Heart left ventricle (tissue), 13 donors: Measurements from ENCODE around the gene ENOPH1.

ENCODE experiments used
- POLR2A ChIP-seq, 2 donors: fragments of 450-650 bp; IDR thresholded peaks; one replicate each; pipeline ENCODE4 v1.6.1; 2017; ENCODE audit warnings: antibody characterized with exemption in 2 of 2, mild to moderate bottlenecking in 2 of 2, moderate library complexity in 2 of 2
- TF ChIP-seq, protein P1 (sequence below), 12 donors: fragments of 200-600 bp; sonication (generic) in 4 of 12; IDR thresholded peaks; one replicate each; pipeline versions ENCODE4 v1.5.0 to v1.8.0; 2018 to 2022; ENCODE audit warnings: antibody characterized with exemption in 12 of 12, mild to moderate bottlenecking in 5 of 12
- donor health status: ischemic (EF 13 %, LVEDD 7.1; RV severe dilation, severe dysfunction).
- donor health status: DM: no; HTN: yes; CAD: no.
- donor health status: DM: no; HTN: no; CAD: no.
- donor health status: ischemic (EF 25% LVEDD 6.9; RV normal size, moderate dysfunction).
- donor health status: ischemic (EF 25% LVEDD 5.7; RV mildly dilated, moderate dysfunction).
- donor health status: ischemic (EF 35%, LVEDD 5.7; RV mildly dilated, moderate dysfunction).
- donor health status: nonischemic (EF 11% LVEDD 7.7; RV severe dilation, severe dysfunction).
- donor health status: DM: yes; HTN: yes; CAD: no.
- donor health status: PGD.
- donor health status: ischemic (EF 29% LVEDD 5.4; RV normal size, mild dysfunction).
- donor health status: nonischemic (EF 23%, LVEDD 6.1; RV moderate dilation, normal function).

DNA sequence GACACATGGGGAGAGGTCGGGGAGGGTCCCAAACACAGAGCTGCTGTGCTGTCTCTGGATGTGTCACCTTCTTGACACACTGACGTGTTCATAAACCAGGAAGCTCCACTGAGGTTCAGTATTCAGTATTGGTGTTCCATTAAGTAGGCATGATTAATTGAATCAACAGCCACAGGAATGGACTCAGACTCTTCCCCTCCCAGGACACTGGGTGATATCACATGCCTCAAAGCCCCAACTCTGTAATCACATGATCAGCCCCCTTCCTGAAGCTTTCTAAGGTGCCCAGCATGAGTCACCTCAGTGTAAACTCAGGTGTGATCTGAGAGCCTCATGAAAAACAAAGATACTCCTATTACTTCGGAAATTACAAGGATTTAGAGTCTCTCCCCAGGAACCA, 35.5 kb upstream of the ENOPH1 start:
- TF ChIP-seq, protein P1, sequence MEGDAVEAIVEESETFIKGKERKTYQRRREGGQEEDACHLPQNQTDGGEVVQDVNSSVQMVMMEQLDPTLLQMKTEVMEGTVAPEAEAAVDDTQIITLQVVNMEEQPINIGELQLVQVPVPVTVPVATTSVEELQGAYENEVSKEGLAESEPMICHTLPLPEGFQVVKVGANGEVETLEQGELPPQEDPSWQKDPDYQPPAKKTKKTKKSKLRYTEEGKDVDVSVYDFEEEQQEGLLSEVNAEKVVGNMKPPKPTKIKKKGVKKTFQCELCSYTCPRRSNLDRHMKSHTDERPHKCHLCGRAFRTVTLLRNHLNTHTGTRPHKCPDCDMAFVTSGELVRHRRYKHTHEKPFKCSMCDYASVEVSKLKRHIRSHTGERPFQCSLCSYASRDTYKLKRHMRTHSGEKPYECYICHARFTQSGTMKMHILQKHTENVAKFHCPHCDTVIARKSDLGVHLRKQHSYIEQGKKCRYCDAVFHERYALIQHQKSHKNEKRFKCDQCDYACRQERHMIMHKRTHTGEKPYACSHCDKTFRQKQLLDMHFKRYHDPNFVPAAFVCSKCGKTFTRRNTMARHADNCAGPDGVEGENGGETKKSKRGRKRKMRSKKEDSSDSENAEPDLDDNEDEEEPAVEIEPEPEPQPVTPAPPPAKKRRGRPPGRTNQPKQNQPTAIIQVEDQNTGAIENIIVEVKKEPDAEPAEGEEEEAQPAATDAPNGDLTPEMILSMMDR (IDR thresholded peaks at IDR 0.05), result no peak
- no peak for TF ChIP-seq POLR2A (IDR thresholded peaks at IDR 0.05)
